NCI-H748 (cell line): ENCODE results near the gene TNFRSF14.

ENCODE experiments used
- DNase-seq: peaks from one replicate; lab custom pipeline; 2025; ENCODE audit not compliant: unreplicated experiment; lab: John Stamatoyannopoulos, UW

The TNFRSF14 gene

GRCh38 chr1:2586154-2587070 lies 30.2 kb downstream of the TNFRSF14 start, which contains the start of gene PRXL2B:
Gene PRXL2B (plus strand): TSS chr1:2586777. CDS start chr1:2586886, 109 bp downstream.
- DNase-seq: peak; percentile 93

- DNase-seq: peak; percentile 69
Measured at GRCh38 chr1:2587071-2587859, 31.1 kb downstream of the TNFRSF14 start.

- DNase-seq: no peak
Measured at GRCh38 chr1:2587860-2588571, 31.8 kb downstream of the TNFRSF14 start.

DNA sequence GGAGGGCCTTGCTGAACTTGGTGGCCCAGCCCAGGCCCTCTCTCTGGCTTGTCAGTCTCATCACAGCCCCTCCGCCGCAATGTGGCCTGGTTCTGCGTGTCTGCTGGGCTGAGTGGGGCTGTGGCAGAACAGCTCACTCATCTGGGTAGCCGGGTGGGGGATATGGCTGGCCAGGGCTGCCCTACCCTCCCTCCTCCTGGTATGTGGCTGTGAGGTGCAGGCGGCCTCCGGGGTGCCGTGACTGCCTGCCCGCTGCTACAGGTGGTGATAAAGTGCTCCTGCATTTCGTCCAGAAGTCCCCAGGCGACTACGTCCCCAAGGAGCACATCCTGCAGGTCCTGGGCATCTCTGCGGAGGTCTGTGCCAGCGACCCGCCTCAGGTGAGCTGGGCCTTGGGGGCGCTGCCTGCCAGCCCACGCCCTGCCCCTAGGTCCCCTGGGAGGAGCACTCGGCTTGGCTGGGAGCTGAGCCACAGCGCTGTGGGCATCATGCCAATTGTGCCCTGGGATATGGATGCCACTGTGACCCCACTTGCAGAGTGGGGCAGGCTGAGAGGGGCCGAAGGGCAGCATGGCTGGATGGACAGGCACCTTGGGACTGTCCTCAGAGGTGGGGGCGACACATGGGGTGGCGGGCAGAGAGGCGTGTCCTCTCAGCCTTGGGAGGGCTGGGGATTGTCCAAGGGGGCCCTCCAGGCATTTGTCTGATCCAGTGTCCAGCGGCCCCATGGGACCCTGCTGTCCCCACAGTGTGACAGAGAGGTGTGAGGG lies 32.7 kb downstream of the TNFRSF14 start:
- DNase-seq: no peak

- no peak for DNase-seq
Measured at GRCh38 chr1:2589431-2590232, 33.5 kb downstream of the TNFRSF14 start.

- DNase-seq: no peak
Measured at GRCh38 chr1:2590233-2591141, 34.3 kb downstream of the TNFRSF14 start.

GRCh38 chr1:2591233-2591580 lies 35.0 kb downstream of the TNFRSF14 start:
- DNase-seq: no peak

DNA sequence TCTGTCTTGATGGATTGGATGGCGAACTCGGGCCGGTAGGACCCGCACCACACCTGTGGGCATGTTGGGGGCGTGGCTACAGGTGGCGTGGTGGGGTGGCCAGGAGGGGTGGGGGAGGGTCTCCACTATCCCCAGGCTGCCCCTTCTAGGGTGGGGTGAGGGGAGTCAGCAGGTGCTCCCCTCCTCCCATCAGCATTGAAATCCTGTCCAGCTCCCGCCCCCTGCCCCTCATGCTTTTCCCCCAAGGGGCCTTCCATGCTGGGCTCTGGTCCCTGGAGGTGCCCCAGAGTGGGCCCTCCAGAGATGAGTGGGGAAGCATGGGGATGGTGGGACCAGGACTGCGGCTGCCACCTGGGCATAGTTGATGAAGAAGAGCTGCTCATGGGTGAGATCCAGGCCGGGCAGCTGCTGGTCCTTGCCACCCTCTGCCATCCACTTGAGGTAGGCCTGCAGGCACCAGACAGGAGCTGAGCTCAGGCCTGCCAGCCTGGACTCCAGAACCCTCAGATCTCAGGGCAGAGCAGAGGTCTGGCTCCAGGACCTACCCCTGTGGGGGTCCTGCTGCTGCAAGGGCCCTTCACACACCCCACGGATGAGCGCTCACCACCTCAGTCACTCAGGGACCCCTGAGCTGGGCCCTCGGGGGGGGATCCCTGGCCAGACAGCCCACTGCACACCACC lies 35.5 kb downstream of the TNFRSF14 start:
- DNase-seq: no peak

DNA sequence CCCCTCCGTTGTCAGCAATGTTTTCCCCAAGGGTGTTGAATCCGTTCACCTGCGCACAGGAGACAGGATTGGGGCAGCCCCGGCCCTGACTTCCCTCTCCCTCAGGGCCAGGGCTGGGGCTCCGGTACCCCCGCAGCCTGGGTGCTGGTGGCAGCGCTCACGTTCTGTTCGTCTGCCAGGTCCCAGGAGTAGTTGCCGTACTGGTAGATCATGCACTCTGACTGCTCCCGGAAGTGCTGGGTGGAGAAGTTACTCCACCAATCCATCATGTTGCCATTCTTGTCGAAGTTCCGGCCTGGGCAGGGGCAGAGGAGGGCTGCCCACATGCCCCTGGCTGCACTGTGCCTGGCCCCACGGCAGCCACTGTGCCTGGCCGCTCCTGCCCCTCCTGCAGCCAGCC lies 36.5 kb downstream of the TNFRSF14 start:
- no peak for DNase-seq

- DNase-seq: no peak
Measured at GRCh38 chr1:2593251-2593878, 37.2 kb downstream of the TNFRSF14 start.

DNA sequence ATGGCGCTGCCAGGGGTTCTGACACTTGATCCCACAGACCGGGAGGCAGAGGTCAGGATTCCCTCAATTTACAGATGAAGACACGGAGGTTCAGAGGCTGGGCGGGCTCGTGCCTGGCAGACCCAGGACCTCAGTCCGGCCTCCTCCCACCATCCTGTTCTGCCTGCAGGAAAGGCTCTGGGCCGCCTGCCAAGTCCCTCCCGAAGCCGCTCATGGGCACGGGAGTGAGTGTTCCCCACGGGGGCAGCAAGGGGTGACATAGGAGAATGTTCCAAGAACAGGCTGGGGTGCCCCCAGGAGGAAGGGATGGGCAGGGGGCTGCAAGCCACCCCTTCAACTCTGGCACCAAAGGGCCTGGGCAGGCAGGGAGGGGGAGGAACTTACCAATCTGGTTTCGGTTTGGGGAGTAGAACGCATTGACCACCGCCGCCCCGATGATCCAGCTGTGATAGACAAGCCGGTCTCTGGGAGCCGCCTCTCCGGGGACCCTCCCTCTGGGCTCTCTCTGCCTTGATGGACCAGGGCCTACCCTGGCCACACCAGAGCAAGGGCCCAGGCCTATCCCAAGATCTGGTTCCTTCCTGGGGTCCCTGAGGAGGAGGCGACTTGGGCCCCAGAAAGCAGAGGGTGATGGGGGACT lies 38.0 kb downstream of the TNFRSF14 start:
- DNase-seq: peak; percentile 5

- DNase-seq: no peak
Measured at GRCh38 chr1:2594641-2595131, 38.5 kb downstream of the TNFRSF14 start.

- DNase-seq: no peak
Measured at GRCh38 chr1:2595261-2595811, 39.2 kb downstream of the TNFRSF14 start.

GRCh38 chr1:2595812-2596529 lies 39.8 kb downstream of the TNFRSF14 start:
- no peak for DNase-seq

DNA sequence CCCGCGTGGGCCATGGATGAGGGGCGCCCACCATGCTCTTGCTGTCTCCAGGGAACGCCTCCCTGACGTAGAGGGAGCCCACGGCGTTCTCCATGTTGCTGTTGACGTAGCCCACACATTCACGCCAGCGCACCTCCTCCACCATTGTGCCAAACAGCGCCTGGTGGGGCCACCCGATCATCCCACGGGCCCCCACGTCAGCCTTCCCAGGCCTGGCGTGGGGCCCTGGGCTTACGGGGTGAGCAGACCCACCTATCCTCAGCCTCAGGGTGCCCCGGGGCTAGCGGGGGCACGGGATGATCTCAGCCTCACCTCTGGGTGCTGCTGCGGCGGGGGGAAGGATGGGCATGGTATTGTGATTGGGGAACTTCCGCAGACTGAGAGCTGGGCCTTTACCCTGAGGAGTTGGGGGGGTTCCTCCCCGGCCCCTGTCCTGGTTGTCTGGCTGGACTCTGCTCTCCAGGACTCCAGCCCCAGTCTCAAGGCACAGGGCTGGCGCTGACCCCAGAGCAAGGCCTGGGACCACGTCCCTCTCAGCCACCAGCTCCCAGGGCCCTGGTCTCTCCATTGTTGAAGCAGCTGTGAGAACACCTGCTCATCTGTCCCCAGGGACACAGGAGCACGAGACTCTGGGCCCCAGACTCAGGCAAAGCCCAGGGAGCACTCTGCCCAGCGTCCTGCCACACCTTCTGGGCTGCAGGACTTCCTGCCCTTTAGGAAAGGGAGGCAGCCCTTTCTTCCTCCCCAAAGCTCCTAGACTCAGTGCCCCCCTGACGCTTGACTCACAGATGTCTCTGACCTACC lies 40.6 kb downstream of the TNFRSF14 start:
- DNase-seq: no peak
